ENCODE data around the gene SLC12A5. TPM values are rescaled to one million over a fixed set of nuclear protein-coding genes. Genes with fewer than 3 reads are reported as not detected.
"Not testable (repeated sequence)": the region's sequence is repeated elsewhere in the genome, so short reads cannot be mapped to it uniquely, and the experiment has no call there.

Gene SLC12A5
- not detected for polyA plus RNA-seq (ENCODE audit: low read depth in 6 of 6)

DNA sequence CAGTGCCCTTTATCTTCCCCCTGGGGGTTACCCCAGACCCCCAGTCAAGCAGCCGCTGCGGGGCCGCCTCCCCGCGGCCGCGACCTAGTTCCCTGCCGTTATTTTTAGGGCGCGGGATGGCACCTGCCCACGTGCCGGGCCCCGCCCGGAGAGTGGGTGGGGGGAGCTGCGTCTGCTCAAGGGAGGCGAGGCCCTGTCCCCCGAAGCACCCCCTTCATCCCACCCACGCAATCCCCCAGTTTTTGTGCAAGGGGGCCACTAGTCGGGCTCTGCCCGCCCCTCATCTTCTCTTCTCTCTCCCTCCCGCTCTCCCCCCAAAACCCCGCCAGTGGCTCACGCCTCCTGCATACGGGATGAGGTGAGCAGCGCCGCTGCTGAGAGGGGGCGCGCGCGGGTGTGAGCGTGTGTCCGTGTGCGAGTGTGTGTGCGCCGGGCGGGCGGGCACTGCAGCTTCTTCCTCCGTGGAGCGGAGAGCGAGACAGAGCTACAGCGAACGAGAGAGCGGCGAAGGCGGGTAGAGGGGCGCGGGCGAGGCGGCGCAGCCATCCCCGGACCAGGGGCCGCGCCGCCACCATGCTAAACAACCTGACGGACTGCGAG is at the start of gene SLC12A5:
Gene SLC12A5, plus strand, starts transcription at position 444 of the 600 bp plus-strand sequence. Its CDS starts 130 bp downstream, at position 574.
- H3K27me3 Mint-ChIP-seq, result peaks cover 51 to 94% (median 75%) of the 10 kb centered on the region in 3 donors
- peaks cover 0 to 3% (median 0%) of the 10 kb centered on the region in 3 donors for H3K4me1 Mint-ChIP-seq
- ATAC-seq (ENCODE audit: low read depth in 2 of 2) (no peak), DNase-seq (no peak)
- H3K36me3 Mint-ChIP-seq, result no peaks in the 10 kb centered on the region
- no peaks in the 10 kb centered on the region for H3K9me3 Mint-ChIP-seq
- peak within 1 kb of the TSS in 1 of 8 donors; percentile 9 for H3K4me3 Mint-ChIP-seq
- peak within 1 kb of the TSS in 2 of 6 donors; percentile 38 to 47 for H3K27ac Mint-ChIP-seq

DNA sequence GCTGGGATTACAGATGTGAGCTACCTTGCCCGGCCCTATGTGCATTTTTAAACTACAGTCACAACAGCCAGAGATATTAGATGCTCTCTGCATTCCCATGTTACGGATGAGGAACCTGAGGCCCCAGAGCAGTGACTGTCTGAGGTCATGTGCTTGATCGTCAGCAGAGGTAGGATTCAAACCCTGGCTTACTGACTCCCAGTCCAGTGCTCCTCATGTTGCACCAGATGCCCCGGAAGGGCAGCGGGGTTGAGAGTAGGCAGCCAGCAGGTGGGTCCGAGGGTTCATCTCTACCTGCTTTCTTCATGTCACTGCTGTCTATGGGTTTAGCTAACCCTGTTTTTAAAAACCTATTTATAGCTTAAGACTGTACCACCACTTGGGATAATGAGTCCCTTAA is 47.8 kb upstream of the SLC12A5 start:
- no peak for ATAC-seq (ENCODE audit: low read depth in 2 of 2)
- Mint-ChIP-seq H3K27ac (no peak overlapping the region), H3K4me3 (no peak overlapping the region), H3K4me1 (no peaks in the 10 kb centered on the region), H3K36me3 (no peaks in the 10 kb centered on the region), H3K27me3 (peaks cover 8 to 22% (median 9%) of the 10 kb centered on the region in 3 donors), H3K9me3 (no peaks in the 10 kb centered on the region)
- no peak for DNase-seq

DNA sequence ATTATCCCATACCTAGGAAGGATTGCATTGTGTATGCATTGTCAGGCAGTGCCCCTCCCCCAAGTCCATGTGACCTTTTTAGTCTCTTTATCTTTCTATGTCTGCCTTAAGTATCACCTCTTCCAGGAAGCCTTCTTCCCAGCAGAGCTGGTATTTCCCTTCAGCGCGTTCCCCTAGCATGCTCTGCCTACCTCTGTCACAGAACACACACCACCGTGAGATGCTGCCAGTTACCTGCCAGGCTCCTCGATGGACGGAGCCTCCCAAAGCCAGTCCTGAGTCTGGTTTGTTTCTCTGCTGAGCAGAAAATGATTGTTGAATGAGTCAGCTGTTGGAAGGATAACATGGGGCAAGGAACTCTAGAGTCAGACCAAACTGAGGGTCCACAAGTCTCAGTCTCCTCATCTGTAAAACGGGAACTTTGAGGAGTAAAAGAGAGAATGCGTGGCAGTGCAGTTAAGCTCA is 45.7 kb upstream of the SLC12A5 start:
- Mint-ChIP-seq H3K4me3 (no peak overlapping the region), H3K9me3 (no peaks in the 10 kb centered on the region), H3K36me3 (no peaks in the 10 kb centered on the region), H3K4me1 (no peaks in the 10 kb centered on the region), H3K27me3 (peaks cover 9 to 32% (median 12%) of the 10 kb centered on the region in 3 donors), H3K27ac (no peak overlapping the region)
- ATAC-seq (ENCODE audit: low read depth in 2 of 2), result no peak
- DNase-seq, result no peak

DNA sequence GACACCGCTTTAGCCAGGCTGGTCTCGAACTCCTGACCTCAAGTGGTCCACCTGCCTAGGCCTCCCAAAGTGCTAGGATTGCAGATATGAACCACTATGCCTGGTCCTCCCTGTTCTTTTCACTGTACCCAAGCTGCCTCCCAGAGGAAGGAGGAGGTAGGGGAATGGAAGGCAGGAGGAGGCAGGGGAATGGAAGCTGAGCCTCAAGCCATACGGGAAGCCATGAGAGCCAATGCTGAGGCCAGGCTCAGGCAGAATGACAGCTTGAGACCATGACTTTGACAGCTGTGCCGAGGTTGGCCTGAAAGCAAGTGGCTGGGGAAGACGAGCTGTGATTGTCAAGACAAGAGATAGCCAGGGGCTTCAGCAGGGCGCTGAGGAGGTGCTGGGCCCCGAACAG is 43.4 kb upstream of the SLC12A5 start:
- Mint-ChIP-seq H3K27me3 (peaks cover 9 to 43% (median 12%) of the 10 kb centered on the region in 3 donors), H3K36me3 (no peaks in the 10 kb centered on the region), H3K9me3 (no peaks in the 10 kb centered on the region), H3K27ac (no peak overlapping the region), H3K4me1 (no peaks in the 10 kb centered on the region), H3K4me3 (peak overlapping the region in 1 of 8 donors; percentile 55)
- DNase-seq, result no peak
- ATAC-seq (ENCODE audit: low read depth in 2 of 2), result no peak

DNA sequence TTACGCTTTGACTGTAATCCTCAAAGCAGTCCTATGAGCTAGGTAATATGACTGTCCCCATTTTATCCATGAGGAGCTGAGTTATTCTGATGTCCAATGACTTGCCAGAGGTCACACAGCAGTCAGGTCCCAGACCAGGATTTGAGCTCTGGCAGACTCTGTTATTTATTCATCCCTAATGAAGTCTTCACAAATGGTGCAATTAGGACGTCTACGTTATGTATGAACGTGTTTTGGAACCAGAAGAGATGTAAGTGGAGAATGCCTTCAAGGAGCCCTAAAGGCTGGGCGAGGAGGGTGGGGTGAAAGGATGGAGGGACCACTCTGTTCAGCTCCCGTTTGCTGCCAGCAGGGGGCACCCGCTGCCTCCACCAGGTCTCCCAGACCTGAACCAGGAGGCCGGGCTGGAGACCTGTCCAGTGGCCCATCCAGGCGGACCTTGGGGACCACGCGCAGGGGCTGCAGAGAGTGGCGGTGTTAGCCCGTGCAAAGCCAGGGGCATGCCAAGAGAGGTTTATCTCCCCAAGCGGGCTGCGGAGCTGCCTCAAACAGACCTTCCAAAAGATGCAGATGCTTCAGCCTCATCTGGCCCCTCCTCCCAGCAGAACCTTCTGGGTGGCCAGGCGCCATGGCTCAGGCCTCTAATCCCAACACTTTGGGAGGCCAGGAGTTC is 41.8 kb upstream of the SLC12A5 start:
- H3K36me3 Mint-ChIP-seq, result no peaks in the 10 kb centered on the region
- H3K27me3 Mint-ChIP-seq, result peaks cover 9 to 43% (median 12%) of the 10 kb centered on the region in 3 donors
- peak overlapping the region in 2 of 6 donors; percentile 34 to 56 for H3K27ac Mint-ChIP-seq
- DNase-seq (peak; percentile 70), ATAC-seq (ENCODE audit: low read depth in 2 of 2) (peak; percentile 97 to 98)
- H3K4me3 Mint-ChIP-seq, result no peak overlapping the region
- H3K4me1 Mint-ChIP-seq, result peaks cover 4 to 8% (median 7%) of the 10 kb centered on the region in 3 donors
- no peaks in the 10 kb centered on the region for H3K9me3 Mint-ChIP-seq

DNA sequence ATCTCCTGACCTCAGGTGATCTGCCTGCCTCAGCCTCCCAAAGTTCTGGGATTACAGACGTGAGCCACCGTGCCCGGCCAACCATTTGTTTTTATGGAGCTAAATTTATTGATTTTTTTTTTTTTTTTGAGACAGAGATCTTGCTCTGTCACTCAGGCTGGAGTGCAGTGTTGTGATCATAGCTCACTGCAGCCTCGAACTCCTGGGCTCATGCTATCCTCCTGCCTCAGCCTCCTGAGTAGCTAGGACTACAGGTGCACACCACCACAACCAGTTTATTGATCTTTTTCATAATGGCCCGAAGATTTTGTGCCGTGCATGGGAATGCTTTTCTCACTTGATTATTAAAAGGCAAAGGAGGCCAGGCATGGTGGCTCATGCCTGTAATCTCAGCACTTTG is 40.2 kb upstream of the SLC12A5 start:
- Mint-ChIP-seq H3K27me3 (peaks cover 0 to 34% (median 12%) of the 10 kb centered on the region in 3 donors), H3K4me1 (peaks cover 4 to 14% (median 9%) of the 10 kb centered on the region in 3 donors)
- not testable (repeated sequence) for H3K36me3 Mint-ChIP-seq; DNase-seq; H3K4me3 Mint-ChIP-seq; H3K9me3 Mint-ChIP-seq; H3K27ac Mint-ChIP-seq; ATAC-seq (ENCODE audit: low read depth in 2 of 2)

DNA sequence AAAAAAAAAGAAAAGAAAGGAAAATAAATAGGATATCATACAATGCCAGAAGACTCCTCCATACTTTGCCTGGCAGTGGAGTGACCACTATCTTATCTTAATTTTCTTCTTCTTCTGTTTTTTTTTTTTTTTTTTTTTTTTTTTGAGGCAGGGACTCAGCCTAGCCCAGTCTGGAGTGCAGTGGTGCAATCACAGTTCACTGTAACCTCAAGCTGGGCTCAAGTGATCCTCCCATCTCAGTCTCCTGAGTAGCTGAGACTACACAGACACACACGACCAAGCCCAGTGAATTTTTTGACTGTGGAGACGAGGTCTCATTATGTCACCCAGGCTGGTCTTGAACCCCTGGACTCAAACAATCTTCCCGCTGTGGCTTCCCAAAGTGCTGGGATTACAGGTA is 37.4 kb upstream of the SLC12A5 start:
- DNase-seq (no peak), ATAC-seq (ENCODE audit: low read depth in 2 of 2) (no peak)
- Mint-ChIP-seq H3K4me3 (peak overlapping the region in 2 of 8 donors; percentile 10 to 35), H3K36me3 (no peaks in the 10 kb centered on the region), H3K27ac (peak overlapping the region in 1 of 6 donors; percentile 34), H3K27me3 (peaks cover 5 to 46% (median 11%) of the 10 kb centered on the region in 3 donors), H3K4me1 (peaks cover 13 to 20% (median 15%) of the 10 kb centered on the region in 3 donors), H3K9me3 (no peaks in the 10 kb centered on the region)

DNA sequence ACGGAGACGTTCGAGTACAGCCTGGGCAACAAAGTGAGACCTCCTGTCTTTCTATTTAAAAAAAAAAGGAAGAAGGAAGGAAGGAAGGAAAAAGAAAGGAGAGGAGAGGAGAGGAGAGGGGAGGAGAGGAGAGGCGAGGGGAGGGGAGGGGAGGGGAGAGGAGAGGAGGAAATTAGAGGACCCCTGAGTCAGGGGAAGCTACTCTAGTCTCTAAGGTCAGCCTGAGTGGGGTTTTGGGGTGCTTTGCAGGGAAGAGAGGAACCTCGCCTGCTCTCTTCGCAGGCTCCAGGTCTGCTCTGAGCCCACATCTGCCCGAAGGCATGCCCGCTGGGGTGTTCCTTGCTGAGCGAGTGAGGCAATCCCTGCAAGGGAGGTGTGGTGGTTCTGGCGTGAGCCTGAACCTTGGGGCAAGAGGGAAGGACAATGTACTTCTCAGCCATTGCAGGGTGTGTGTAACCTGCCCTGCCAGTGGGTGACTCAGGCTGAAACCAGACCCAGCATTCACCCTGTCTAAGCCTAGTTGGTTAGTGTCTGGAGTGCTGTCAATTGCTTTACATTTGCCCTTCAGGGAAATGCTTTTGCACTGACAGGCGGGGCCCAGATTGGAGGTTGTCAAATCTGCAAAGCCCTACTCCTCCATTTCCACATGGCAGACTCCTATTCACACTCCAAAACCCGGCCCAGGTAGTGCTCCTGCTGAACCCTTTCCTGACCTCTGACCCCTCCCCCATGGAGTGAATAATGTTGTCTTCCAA is 35.6 kb upstream of the SLC12A5 start:
- peaks cover 23 to 36% (median 32%) of the 10 kb centered on the region in 3 donors for H3K4me1 Mint-ChIP-seq
- peaks cover 5 to 45% (median 24%) of the 10 kb centered on the region in 3 donors for H3K27me3 Mint-ChIP-seq
- no peaks in the 10 kb centered on the region for H3K36me3 Mint-ChIP-seq
- peak overlapping the region in 1 of 8 donors; percentile 59 for H3K4me3 Mint-ChIP-seq
- DNase-seq, result no peak
- no peaks in the 10 kb centered on the region for H3K9me3 Mint-ChIP-seq
- ATAC-seq (ENCODE audit: low read depth in 2 of 2), result no peak
- no peak overlapping the region for H3K27ac Mint-ChIP-seq

DNA sequence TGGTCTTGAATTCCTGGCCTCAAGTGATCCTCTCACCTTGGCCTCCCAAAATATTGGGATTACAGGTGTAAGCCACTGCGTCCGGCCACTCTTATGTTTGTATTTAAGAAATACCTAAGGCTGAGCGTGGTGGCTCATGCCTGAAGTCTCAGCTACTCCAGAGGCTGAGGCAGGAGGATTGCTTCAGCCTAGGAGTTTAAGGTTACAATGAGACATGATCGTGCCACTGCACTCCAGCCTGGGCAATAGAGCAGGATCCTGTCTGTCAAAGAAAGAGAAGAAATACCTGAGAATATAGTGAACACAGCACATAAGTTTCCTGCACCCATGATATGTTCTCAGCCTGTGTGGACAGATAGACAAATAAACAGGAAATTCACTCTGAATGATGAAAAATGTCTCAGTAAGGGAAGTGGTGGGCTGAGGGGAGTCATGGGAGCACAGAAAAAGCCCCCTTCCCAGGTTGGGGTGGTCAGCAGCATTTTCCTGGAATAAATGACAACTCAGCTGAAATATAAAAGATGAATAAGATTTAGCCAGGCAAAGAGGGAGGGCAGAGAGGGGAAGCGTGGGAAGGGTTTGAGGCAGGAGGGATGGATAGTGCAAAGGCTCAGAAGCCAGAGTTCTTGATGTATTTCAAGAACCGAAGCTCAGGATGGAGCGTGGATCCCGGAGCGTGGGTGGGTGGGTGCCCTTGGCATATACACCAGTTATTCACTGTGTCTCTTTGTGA is 34.1 kb upstream of the SLC12A5 start:
- peaks cover 28 to 47% (median 45%) of the 10 kb centered on the region in 3 donors for H3K4me1 Mint-ChIP-seq
- no peak overlapping the region for H3K27ac Mint-ChIP-seq
- ATAC-seq (ENCODE audit: low read depth in 2 of 2) (no peak), DNase-seq (no peak)
- no peaks in the 10 kb centered on the region for H3K9me3 Mint-ChIP-seq
- peaks cover 10 to 46% (median 32%) of the 10 kb centered on the region in 3 donors for H3K27me3 Mint-ChIP-seq
- peak overlapping the region in 1 of 8 donors; percentile 35 for H3K4me3 Mint-ChIP-seq
- H3K36me3 Mint-ChIP-seq, result no peaks in the 10 kb centered on the region

DNA sequence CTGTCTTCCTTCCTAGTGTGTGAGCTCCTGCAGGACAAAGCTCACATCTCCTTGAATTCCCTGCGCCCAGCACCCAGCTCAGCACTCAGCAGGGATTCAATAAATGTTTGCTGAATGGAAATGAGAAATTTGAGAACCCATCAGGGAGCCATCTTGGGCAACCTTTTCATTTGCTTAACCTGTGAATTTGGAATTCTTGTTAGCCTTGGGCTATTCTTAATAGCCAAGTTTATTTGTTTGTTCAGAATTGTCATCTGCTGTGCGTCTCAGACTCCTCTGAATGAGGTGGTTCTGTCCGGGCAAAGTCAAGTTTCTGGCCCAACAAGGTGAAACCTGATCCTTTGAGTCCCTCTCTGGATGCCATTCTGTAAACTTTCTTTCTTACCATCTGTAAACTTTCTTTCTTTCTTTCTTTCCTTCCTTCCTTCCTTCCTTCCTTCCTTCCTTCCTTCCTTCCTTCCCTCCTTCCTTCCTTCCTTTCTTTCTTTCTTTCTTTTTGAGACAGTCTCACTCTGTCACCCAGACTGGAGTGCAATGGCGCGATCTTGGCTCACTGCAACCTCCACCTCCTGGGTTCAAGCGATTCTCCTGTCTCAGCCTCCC is 33.4 kb upstream of the SLC12A5 start:
- DNase-seq; ATAC-seq (ENCODE audit: low read depth in 2 of 2); H3K4me3 Mint-ChIP-seq; H3K36me3 Mint-ChIP-seq; H3K9me3 Mint-ChIP-seq: not testable (repeated sequence)
- H3K4me1 Mint-ChIP-seq, result peaks cover 32 to 53% (median 51%) of the 10 kb centered on the region in 3 donors
- peaks cover 10 to 45% (median 32%) of the 10 kb centered on the region in 3 donors for H3K27me3 Mint-ChIP-seq
- peak overlapping the region in 1 of 6 donors; percentile 81 for H3K27ac Mint-ChIP-seq

DNA sequence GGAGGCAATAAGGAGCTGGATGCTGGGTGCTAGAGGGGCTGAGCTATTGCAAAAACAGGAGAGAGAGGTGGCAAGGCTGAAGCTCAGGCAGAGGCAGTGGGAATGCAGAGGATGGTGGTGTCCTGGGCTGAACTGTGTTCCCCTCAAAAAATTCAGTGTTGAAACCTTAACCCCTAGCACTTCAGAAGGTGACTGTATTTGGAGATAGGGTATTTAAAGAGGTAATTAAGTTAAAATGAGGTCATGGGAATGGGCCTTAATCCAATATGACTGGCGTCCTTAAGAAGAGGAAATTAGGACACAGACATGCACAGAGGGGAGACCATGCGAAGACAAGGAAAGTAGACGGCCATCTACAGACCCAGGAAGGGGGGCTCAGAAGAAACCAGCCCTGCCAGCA is 31.8 kb upstream of the SLC12A5 start:
- ATAC-seq (ENCODE audit: low read depth in 2 of 2), result no peak
- no peaks in the 10 kb centered on the region for H3K36me3 Mint-ChIP-seq
- peaks cover 30 to 49% (median 47%) of the 10 kb centered on the region in 3 donors for H3K4me1 Mint-ChIP-seq
- no peaks in the 10 kb centered on the region for H3K9me3 Mint-ChIP-seq
- peaks cover 10 to 46% (median 32%) of the 10 kb centered on the region in 3 donors for H3K27me3 Mint-ChIP-seq
- H3K27ac Mint-ChIP-seq, result peak overlapping the region in 2 of 6 donors; percentile 46 to 57
- DNase-seq, result no peak
- no peak overlapping the region for H3K4me3 Mint-ChIP-seq

DNA sequence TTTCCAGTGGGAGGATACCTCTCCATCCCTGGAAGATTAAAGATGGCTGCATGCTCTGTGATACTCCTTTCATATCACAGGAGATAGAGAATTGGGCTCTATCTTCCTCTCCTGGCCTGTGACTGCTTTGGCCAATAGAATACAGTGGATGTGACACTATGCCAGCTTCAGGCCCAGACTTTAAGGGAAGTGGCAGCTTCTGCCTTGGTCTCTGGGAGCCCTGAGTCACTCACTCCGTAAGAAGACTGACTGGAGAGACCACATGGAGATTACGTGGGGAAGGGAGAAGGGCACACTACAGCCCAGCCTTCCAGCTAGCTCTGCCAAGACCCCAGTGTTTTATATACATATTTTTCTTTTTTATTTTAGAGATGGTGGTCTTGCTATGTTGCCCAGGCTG is 30.7 kb upstream of the SLC12A5 start:
- Mint-ChIP-seq H3K4me1 (peaks cover 30 to 45% (median 44%) of the 10 kb centered on the region in 3 donors), H3K36me3 (no peaks in the 10 kb centered on the region), H3K9me3 (no peaks in the 10 kb centered on the region), H3K27me3 (peaks cover 14 to 40% (median 32%) of the 10 kb centered on the region in 3 donors), H3K4me3 (peak overlapping the region in 2 of 8 donors; percentile 7 to 77), H3K27ac (peak overlapping the region in 3 of 6 donors; percentile 33 to 63 (median 60))
- ATAC-seq (ENCODE audit: low read depth in 2 of 2), result peak in 1 of 2 donors; percentile 24
- no peak for DNase-seq

Measured in naive B cell (primary cell).